HepG2 (cell line): Measurements from ENCODE around the gene MRPL58. TPM values are rescaled to one million over a fixed set of nuclear protein-coding genes. Genes with fewer than 3 reads are reported as not detected.

Experiments
- ATAC-seq: fragments of 200-7000 bp; cut with Tn5 transposase; 3 replicates; pipeline ENCODE4 v1.9.1; 2020; ENCODE audit warnings: mild to moderate bottlenecking, moderate library complexity
- BruUV-seq: library from RNA; stranded (reverse); fragments of 400-500 nt; replicated peaks from 2 replicates; lab custom pipeline; 2021; lab: Mats Ljungman, UMichigan
- CTCF ChIA-PET: fragments of 300-600 bp; formaldehyde crosslinking; extraction: SDS; loops from one replicate; lab custom pipeline; 2021; ENCODE audit warnings: low total read pairs, inconsistent platforms, low intra/inter-chr PET ratio; lab: Yijun Ruan, JAX
- POLR2A ChIA-PET: fragments of 350-600 bp; sonication (Branson Sonifier 250); formaldehyde crosslinking; loops from one replicate; lab custom pipeline; 2020; ENCODE audit warnings: antibody characterized with exemption, inconsistent platforms; lab: Yijun Ruan, JAX
- DNase-seq: peaks from one replicate; pipeline ENCODE4 v3.0.0-alpha.2; 2015; ENCODE audit warnings: low spot score
- FAIRE-seq: peaks from 3 replicates; lab custom pipeline; 2011; peaks lifted over from hg19 to GRCh38; lab: Jason Lieb, UNC
- H2AFZ ChIP-seq: one replicate; pipeline ENCODE4 v1.6.1; 2011; ENCODE audit warnings: low read length, inconsistent platforms
- H3K27ac ChIP-seq: fragments of 300-600 bp; 3 replicates; pipeline ENCODE4 v1.8.0; 2011; ENCODE audit warnings: mixed run types, mild to moderate bottlenecking, mixed read lengths, low read length, inconsistent platforms; ENCODE audit not compliant: insufficient read depth; ENCODE audit errors: extremely low read length
- H3K27me3 ChIP-seq, 2 experiments: fragments of 200-600 bp in 1 of 2; 2 replicates in 1 of 2; 3 replicates in 1 of 2; pipeline versions ENCODE4 v1.6.0 to v1.8.0; 2011; ENCODE audit warnings: low read length in 2 of 2, mild to moderate bottlenecking in 2 of 2, moderate library complexity in 2 of 2, inconsistent platforms in 1 of 2; ENCODE audit not compliant: insufficient read depth in 2 of 2, control insufficient read depth in 1 of 2
- H3K36me3 ChIP-seq, 2 experiments: fragments of 200-600 bp in 1 of 2; replicated peaks in 1 of 2; 2 replicates in 1 of 2; 3 replicates in 1 of 2; pipeline versions ENCODE4 v1.5.1 to v1.8.0; 2011; ENCODE audit warnings: low read length in 2 of 2, inconsistent platforms in 1 of 2; ENCODE audit not compliant: insufficient read depth in 2 of 2, control insufficient read depth in 1 of 2
- H3K4me1 ChIP-seq: 2 replicates; pipeline ENCODE4 v1.5.1; 2012; ENCODE audit warnings: low read length, inconsistent platforms; ENCODE audit not compliant: insufficient read depth
- H3K4me2 ChIP-seq: 2 replicates; pipeline ENCODE4 v1.6.0; 2011; ENCODE audit warnings: low read depth, low read length, inconsistent platforms
- H3K4me3 ChIP-seq, 3 experiments: fragments of 200-600 bp in 1 of 3; sonication (generic), shearing (Covaris generic) in 1 of 3; replicated peaks in 1 of 3; 2 replicates each; pipeline ENCODE4 v1.5.1; 2011 to 2016; ENCODE audit warnings: low read length in 3 of 3, inconsistent platforms in 2 of 3, low read depth in 2 of 3, mild to moderate bottlenecking in 2 of 3, control low read depth in 1 of 3, mixed read lengths in 1 of 3; ENCODE audit not compliant: insufficient read depth in 1 of 3
- H3K79me2 ChIP-seq: one replicate; pipeline ENCODE4 v1.6.1; 2011; ENCODE audit warnings: low read length, inconsistent platforms; ENCODE audit not compliant: insufficient read depth
- H3K9ac ChIP-seq: 2 replicates; pipeline ENCODE4 v1.6.0; 2011; ENCODE audit warnings: mild to moderate bottlenecking, low read depth, low read length, inconsistent platforms; ENCODE audit not compliant: insufficient read depth
- H3K9me3 ChIP-seq: 2 replicates; pipeline ENCODE4 v1.5.1; 2012; ENCODE audit warnings: mild to moderate bottlenecking, low read length
- H4K20me1 ChIP-seq: 2 replicates; pipeline ENCODE4 v1.6.0; 2011; ENCODE audit warnings: inconsistent platforms, mild to moderate bottlenecking, low read length, moderate library complexity; ENCODE audit not compliant: insufficient read depth
- ARNT ChIP-seq: fragments of 450-650 bp; IDR thresholded peaks from 2 replicates; pipeline ENCODE4 v1.6.1; 2017
- CBX2 ChIP-seq, 2 experiments: fragments of 200-600 bp in 1 of 2; sonication (generic); formaldehyde crosslinking in 1 of 2; IDR thresholded peaks; 2 replicates each; pipeline versions ENCODE4 v1.7.0 to v1.8.1; 2018 to 2022; ENCODE audit warnings: low read depth in 2 of 2, low read length in 1 of 2, mild to moderate bottlenecking in 1 of 2, missing genetic modification reagents in 1 of 2
- DNMT1 ChIP-seq: sonication (generic); formaldehyde crosslinking; IDR thresholded peaks from 2 replicates; pipeline ENCODE4 v1.5.1; 2020; ENCODE audit warnings: mild to moderate bottlenecking, missing genetic modification reagents
- ETV5 ChIP-seq: IDR thresholded peaks from 2 replicates; pipeline ENCODE4 v1.6.1; 2018; ENCODE audit warnings: missing biosample characterization, missing genetic modification reagents, inconsistent platforms, borderline replicate concordance
- HNRNPLL ChIP-seq: fragments of 200-400 bp; formaldehyde crosslinking; IDR thresholded peaks from 2 replicates; pipeline ENCODE4 v1.6.1; 2017; ENCODE audit warnings: mild to moderate bottlenecking, low read depth, low read length; ENCODE audit not compliant: poor library complexity, severe bottlenecking
- KAT7 ChIP-seq: IDR thresholded peaks from 2 replicates; pipeline ENCODE4 v1.6.1; 2018; ENCODE audit warnings: borderline replicate concordance, missing compliant biosample characterization
- MLX ChIP-seq: IDR thresholded peaks from 2 replicates; pipeline ENCODE4 v1.6.1; 2016
- POLR2AphosphoS5 ChIP-seq: IDR thresholded peaks from 2 replicates; pipeline ENCODE4 v1.6.1; 2012; ENCODE audit warnings: low read depth, low read length
- RARA ChIP-seq: IDR thresholded peaks from 2 replicates; pipeline ENCODE4 v1.6.1; 2016; ENCODE audit warnings: missing genetic modification reagents, missing compliant biosample characterization
- SMAD3 ChIP-seq: sonication (generic); formaldehyde crosslinking; IDR thresholded peaks from 2 replicates; pipeline ENCODE4 v1.4.0; 2020; ENCODE audit warnings: missing genetic modification reagents
- TEAD3 ChIP-seq: optimal IDR thresholded peaks from 2 replicates; pipeline ENCODE3; 2016; ENCODE audit warnings: borderline replicate concordance
- ZC3H13 ChIP-seq: sonication (generic); formaldehyde crosslinking; IDR thresholded peaks from 2 replicates; pipeline ENCODE4 v1.8.1; 2023; ENCODE audit warnings: mild to moderate bottlenecking, missing genetic modification reagents, moderate library complexity
- ZFYVE20 ChIP-seq: sonication (generic); formaldehyde crosslinking; IDR thresholded peaks from 2 replicates; pipeline ENCODE4 v1.8.0; 2023; ENCODE audit warnings: low read depth, mild to moderate bottlenecking, moderate library complexity, missing genetic modification reagents, borderline replicate concordance
- ZHX2 ChIP-seq, 2 experiments: sonication (generic) in 1 of 2; formaldehyde crosslinking in 1 of 2; IDR thresholded peaks; 2 replicates each; pipeline versions ENCODE4 v1.6.1 to v1.9.0; 2014 to 2022; ENCODE audit warnings: antibody characterized with exemption in 1 of 2, borderline replicate concordance in 1 of 2, inconsistent platforms in 1 of 2, low read depth in 1 of 2, missing genetic modification reagents in 1 of 2
- ZNF143 ChIP-seq: sonication (generic); formaldehyde crosslinking; IDR thresholded peaks from 2 replicates; pipeline ENCODE4 v1.4.0; 2020; ENCODE audit warnings: missing genetic modification reagents
- ZNF234 ChIP-seq: sonication (generic); formaldehyde crosslinking; conservative IDR thresholded peaks from 2 replicates; pipeline ENCODE4 v1.5.1; 2020; ENCODE audit warnings: mild to moderate bottlenecking, missing genetic modification reagents
- WGBS: methylation state at CpG from one replicate; pipeline ENCODE4 v1.1.6; 2017; ENCODE audit warnings: low lambda C conversion rate; 5-methylcytosine and 5-hydroxymethylcytosine counted together
- in situ Hi-C: cut with HindIII; loops from 2 replicates; pipeline ENCODE4 v1.10.0; 2017; ENCODE audit warnings: low pct_unique_long_range_greater_than_20kb; ENCODE audit not compliant: extremely low pct_ligation_motif_present
- intact Hi-C: fragments of 100-400 bp; cut with micrococcal nuclease; formaldehyde crosslinking; loops from one replicate; pipeline ENCODE4 v1.10.0; 2022; ENCODE audit not compliant: unreplicated experiment
- polyA plus RNA-seq, 8 experiments: library from polyadenylated mRNA; depleted of rRNA in 3 of 8; stranded (reverse) in 7 of 8; unstranded in 1 of 8; fragments of >200 nt; fragmentation: Illumina TruSeq in 4 of 8; extraction: Trizol in 4 of 8; gene quantifications; 2 replicates each; pipeline versions ENCODE4 v1.2.1 to v1.2.3, GENCODE V29; 2011 to 2016; ENCODE audit warnings: low read depth in 4 of 8, missing spikeins in 1 of 8, mixed read lengths in 1 of 8; ENCODE audit not compliant: insufficient read depth in 1 of 8
- total RNA-seq, 5 experiments: library from RNA; depleted of rRNA; stranded (reverse); fragments of >200 nt; fragmentation: Illumina TruSeq; extraction: Trizol; gene quantifications; 2 replicates each; pipeline ENCODE4 v1.2.3, GENCODE V29; 2016; ENCODE audit warnings: low read depth in 1 of 5

Gene MRPL58
- total and polyA plus RNA-seq, 2 of the 13 experiments (the other 11 are each of a cell fraction or from before 2014, with no cell fraction given), result 44.9 to 68.9 TPM

GRCh38 chr17:75001915-75002843 lies 10.3 kb upstream of the MRPL58 start:
- Histone ChIP-seq H3K27me3 (no peaks in the 10 kb centered on the region), H3K4me1 (no peaks in the 10 kb centered on the region), H3K4me3 (no peak overlapping the region), H4K20me1 (no peaks in the 10 kb centered on the region), H3K36me3 (peaks cover 0 to 2% of the 10 kb centered on the region in 2 experiments; a peak in 2 of 5 replicates), H3K9ac (no peak overlapping the region), H3K4me2 (no peak overlapping the region), H3K9me3 (no peaks in the 10 kb centered on the region), H3K79me2 (no peaks in the 10 kb centered on the region), H3K27ac (no peak overlapping the region), H2AFZ (no peak overlapping the region)
- intact Hi-C loops, result no loop called here
- WGBS, result 81% methylated on average over 15 of the region's 15 CpGs
- in situ Hi-C loops, result no loop called here
- no peak for DNase-seq
- ATAC-seq, result no peak
- no peak for FAIRE-seq
- TF ChIP-seq CBX2 (IDR thresholded peaks at IDR 0.05; ENCODE audit: low read depth, low read length) (no peak), CBX2 (CRISPR knock-in tag; IDR thresholded peaks at IDR 0.05; ENCODE audit: low read depth) (no peak), ETV5 (CRISPR knock-in tag) (no peak), MLX (CRISPR knock-in tag) (no peak), ZNF234 (CRISPR knock-in tag) (no peak), DNMT1 (no peak), ZNF143 (CRISPR knock-in tag) (no peak), HNRNPLL (no peak), TEAD3 (CRISPR knock-in tag) (no peak), RARA (CRISPR knock-in tag) (no peak), ZC3H13 (CRISPR knock-in tag) (no peak), ARNT (no peak), POLR2AphosphoS5 (no peak), KAT7 (CRISPR knock-in tag) (no peak), SMAD3 (CRISPR knock-in tag) (no peak), ZFYVE20 (CRISPR knock-in tag) (no peak), ZHX2 (IDR thresholded peaks at IDR 0.05; ENCODE audit: low read depth) (no peak), ZHX2 (CRISPR knock-in tag; IDR thresholded peaks at IDR 0.05; ENCODE audit: borderline replicate concordance) (no peak)
- ChIA-PET CTCF (no interaction called here), POLR2A (interaction anchor here (1.2 to 1.9 kb wide), 2 partner anchors 10 to 13 kb away, joined by 3 to 8 read pairs; partner anchors contain the start of gene MRPL58)
- no TSS peak for BruUV-seq
